NCI-H1092 treated with DMSO at 0.1 percent for 48 hours (cell line): Measurements from ENCODE around the gene VN1R5.
"Not testable (repeated sequence)": the region's sequence is repeated elsewhere in the genome, so short reads cannot be mapped to it uniquely, and the experiment has no call there.

Experiments used
- DNase-seq: peaks from one replicate; lab custom pipeline; 2025; lab: John Stamatoyannopoulos, UW

Gene VN1R5

DNA sequence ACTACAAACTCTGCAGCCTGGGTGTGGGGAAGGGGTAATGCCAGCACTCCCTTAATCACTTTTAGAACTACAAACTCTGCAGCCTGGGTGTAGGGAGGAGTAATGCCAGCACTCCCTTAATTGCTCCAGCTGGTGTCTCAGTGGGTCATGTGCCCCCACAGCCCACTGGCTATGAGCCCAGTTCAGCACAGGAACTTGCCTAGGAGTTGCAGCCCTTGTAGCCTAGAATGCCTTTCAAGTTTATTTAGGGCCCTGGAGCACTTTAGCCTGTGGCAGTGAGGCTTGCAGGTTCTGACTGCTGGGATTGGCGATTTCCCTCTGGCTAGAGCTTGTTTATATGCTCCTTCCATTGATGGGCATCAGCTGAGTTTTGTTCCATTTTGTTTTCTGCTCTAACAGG, 17.1 kb downstream of the VN1R5 start:
- no peak for DNase-seq

DNA sequence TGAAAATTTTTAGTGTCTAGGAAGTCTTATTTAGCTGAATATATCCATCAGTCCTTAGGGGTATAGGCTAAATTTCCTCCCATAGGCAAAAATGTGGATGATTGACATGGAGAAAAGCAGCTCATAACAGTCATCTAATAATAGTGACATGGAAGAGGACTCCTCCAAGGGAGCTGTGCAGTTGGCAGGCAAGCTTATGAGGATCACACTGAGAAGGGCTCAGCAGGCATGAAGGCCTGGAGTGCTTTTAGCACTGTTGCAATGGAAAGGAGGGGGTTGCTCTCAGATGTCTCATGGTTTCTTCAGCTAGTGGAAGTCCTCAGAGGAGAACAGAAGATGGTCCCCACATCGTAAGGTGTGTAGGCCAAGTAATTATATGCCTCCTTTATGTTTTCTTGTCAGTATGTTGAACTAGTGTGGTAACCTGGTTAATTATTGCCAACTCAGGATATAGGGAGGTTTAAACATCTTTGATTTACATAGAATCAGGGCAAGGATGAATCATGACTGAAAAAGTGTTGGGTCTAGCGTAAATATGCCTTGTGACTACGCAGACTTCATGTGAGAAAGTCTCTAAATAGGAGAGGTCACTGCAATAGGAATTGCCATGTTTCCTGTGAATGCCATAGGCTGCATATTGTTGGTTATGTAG, 18.9 kb downstream of the VN1R5 start:
- DNase-seq = no peak

DNA sequence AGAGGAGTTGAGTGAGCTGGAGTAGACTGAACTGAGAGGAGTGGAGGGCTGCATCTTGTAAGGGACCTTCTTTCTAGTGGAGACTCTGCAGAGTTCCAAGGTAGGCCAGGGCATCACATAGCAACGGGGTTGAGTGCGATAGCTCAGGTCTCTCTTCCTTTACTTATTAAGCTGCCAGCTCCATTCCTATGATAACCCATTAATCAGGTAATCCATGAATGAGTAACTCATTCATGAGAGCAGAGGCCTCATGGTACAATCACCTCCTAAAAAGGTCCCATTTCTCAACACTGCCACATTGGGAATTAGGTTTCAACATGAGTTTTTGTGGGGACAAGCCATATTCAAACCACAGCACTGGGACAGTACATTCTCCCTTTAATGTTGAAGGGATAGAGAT, 21.3 kb downstream of the VN1R5 start:
- DNase-seq = no peak

DNA sequence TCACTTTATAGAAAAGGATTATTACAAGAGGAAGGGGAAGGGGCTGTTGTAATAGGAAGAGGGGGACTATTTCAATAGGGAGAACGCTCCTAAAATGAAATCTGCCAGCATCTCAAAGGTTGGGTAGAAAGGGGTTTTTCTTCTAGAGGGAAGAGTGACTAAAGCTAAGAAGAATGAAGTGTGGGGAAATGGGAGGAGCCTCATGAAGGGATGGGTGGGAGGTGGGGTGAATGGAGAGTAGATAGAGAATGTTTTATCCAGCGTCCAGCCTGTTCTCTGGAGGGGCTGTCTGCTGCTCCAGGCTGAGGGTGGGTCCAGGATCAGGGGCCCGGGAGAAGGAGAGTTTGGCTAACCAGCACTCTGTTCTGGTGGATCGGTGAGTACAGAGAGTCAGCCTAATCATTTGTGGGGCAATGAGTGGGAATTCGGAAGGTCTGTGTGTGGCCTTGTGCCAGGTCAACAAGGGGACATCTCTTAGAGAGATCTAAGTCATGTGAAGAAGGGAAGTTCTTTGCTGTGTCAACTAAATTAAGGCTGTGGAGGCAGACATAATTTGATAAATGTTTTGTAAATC, 25.2 kb downstream of the VN1R5 start:
- DNase-seq = no peak

DNA sequence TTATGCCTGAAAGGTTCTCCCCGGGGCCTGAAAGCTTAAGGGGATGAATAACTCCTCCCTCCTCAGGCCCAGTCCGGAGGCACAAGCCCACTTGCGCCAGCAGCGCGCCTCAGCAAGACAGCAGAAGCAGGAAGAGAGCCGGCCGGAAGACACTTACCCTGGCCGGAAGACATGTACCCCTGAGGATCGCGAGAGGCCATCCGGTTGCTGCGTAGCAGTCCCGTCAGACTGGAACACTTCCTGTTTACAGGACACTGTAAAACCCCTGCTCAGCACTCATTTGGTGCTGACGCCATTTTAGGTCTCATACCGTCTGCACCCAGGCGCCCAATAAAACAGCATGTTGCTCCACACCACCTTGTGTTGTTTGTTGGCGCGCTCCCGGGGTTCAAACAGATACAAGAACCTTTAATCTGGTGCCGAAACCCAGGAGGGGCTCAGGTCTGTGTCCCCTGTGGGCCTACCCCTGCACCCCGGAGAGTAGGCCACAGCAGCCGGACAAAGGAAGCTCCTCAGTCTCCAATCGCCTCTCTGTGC, 30.3 kb downstream of the VN1R5 start:
- DNase-seq = no peak

DNA sequence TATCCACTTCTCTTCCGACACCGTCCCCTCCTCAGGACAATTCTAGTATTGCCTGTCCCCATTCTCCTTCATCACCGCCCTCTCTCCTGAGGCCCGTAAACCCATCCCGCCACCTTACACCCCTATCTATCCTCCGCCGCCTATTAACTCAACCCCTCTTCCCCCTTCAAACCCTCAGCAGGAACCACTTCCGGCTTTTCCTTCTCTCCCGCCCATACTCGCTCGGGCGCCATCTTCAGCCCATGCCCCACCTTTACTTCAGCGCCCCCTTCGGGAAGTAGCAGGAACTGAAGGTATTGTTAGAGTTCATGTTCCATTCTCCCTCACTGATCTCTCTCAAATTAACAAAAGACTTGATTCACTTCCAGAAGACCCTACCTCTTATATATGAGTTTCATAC, 31.6 kb downstream of the VN1R5 start:
- DNase-seq = no peak

DNA sequence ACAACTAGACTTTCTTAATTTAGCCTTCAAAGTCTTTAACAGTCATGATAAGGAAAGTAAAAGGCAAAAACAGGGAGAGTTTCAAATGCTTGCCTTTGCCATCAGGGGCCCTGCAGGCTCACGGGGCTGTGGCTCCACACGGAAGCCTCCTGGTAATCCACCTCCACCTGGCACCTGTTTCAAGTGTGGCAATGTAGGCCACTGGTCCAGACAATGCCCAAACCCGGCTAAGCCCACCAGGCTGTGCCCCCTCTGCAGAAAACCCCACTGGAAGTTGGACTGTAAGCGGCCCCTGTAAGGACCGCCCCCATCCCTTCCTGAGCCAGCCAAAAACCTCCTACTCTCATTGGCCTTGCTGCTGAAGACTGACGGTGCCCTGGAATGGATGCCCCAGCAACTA, 32.5 kb downstream of the VN1R5 start:
- DNase-seq = no peak

DNA sequence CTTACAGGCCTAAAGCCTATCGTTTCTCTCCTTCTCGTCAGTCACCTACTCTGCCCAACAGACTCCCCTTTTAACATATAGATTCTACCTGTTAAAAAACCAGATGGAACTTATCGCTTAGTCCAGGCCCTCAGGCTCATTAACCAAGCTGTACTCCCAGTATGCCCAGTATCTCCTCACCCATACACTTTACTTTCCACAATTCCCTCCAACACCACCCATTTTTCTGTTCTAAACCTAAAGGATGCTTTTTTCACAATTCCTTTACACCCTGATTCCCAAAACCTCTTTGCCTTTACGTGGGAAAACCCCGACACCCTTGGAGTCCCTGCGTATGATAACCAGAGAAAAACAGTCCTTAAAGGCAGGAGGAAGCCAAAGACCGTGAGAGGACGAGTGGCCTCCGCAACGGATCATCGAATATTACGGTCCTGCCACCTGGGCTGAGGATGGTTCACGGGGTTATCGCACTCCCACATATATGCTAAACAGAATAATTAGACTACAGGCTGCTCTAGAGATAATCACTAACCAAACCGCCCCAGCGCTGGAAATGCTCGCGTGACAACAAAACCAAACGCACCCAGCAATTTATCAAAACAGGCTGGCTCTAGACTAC, 33.5 kb downstream of the VN1R5 start:
- not testable (repeated sequence) for DNase-seq

DNA sequence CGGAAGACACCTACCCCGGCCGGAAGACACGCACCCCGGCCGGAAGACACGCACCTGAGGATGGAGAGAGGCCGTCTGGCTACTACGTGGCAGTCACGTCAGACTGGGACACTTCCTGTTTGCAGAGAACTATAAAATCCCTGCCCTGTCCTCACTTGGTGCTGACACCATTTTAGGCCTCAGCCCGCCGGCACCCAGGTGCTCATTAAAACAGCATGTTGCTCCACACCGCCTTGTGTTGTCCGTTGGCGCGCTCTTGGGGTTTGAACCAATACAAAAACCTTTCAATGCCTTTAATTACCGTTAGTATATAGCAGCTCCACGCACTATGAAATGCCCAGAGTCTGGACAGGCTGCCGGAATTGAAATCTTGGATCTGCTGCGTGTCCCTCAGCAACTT, 34.7 kb downstream of the VN1R5 start:
- DNase-seq = no peak

DNA sequence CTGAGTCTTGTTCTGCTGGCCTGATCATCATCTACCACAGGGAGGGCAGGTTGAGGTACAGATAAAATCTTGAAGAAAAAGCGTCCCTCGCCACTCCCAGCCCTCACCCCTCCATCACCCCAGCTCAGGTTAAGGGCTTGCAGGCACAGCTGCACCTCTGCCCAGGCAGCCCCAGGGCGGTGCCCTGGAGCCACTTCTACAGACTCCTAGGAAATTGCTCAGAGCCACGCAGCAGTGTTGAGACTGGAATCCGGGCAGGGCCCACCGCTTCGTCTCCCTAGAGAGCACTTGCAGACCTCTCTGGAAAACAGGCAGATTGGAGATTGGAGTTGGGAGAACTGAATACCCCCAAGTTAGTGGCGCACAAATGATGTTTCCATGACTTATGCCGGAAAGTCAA, 35.3 kb downstream of the VN1R5 start:
- no peak for DNase-seq

DNA sequence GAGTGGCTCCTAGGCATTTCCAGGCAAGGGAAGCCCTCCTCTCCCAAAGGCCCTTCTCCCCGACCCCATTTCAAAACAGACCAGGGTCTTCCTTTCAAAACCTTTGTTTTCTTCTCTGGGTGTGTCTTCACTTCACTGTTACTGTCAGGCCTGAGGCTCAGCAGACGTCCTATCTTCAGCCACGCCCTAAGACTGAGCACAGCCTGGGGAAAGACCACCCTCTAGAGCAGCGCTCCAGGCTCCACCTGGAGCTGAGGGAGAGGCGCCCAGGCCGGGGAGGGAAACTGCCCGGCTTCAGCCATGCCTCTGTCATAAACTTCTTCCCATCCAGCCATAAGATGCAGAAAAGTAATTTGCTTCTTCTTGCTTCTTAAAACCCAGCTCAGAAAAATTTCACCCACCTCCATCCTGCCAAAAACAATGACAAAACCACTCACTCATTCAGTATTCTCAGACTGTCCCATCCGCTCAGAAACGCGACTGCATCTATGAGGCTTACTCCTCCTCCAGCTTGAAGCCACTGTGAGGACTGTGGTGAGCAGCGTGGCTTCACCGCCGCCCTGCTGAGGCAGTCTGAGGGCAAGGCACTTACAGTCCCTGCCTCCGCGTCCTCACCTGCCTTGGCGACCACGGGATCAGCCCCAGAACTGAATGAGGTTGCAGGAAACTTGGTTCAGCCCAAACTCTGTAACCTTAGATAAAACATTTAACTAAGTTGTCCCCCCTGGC, 36.1 kb downstream of the VN1R5 start:
- DNase-seq = no peak

DNA sequence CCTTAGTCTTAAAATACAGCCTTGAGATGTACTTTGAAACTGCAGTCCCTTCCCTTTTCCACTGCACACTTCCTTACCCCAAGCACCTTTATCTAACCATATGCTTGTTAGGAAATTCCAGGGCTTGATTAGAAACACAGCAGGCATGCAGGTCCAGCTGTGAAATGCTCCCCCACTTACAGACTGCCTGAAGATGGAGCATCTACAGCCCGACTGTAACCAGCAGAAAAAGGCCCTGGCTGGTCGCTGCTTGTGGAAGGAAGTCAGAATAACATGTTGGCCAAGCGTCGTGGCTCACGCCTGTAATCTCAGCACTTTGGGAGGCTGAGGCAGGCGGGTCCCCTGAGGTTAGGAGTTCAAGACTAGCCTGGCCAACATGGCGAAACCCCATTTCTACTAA, 37.2 kb downstream of the VN1R5 start:
- no peak for DNase-seq

DNA sequence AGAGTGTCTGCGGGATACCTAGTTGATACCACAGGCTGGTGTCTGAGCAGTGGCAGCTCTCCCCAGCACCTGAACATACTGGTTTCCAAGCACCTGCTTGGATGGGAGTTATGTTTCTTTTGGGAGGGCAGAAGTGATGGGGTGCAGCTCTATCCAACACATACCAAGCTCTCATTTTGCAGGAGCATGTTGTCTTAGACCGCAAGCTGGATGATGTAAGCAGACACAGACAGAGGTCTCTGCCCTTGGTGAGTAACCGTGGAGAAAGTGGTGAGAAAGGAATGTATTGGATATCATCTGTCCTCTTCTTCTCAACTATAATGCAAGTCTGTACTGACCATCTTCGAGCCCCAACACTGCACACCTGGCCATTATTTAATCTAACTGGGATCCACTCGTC, 38.4 kb downstream of the VN1R5 start:
- DNase-seq = no peak

DNA sequence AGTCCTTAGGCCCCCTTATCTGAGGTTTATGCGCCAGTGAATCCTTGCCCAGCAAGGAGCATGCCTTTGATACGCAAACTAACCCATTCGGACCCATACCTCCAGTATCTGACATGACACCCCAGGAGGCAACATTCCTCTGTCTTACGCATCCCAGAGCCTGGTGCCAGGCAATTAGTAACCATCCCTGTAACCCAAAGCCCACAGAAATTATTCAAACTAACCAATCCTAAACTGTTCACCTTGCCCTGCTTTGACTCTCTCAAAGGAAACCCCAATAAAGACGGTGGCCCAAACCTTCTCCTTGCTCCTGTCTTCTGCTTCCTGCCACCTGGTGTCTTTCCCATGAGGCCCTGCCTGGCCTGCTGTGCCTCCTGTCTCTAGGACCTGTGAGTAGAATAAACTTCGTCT, 39.4 kb downstream of the VN1R5 start:
- DNase-seq = no peak

DNA sequence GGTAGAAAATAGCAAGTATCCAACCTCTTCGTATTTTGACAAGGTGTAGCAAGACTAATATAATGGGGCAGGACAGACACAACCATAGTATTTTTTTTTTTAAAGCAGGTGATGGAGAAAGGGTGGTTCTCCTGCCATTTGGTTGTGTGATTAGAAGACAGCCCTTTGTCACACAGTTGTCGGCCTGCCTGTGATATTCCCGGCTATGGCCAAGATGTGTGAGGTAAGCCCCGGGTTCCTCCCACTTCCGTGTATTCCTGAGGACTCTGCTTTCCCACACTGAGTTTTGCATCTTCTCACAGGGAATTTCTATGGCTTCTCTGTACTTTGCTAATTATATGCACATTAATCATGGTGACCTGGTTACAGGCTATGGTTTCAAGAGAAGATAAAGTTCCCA, 39.9 kb downstream of the VN1R5 start:
- no peak for DNase-seq

DNA sequence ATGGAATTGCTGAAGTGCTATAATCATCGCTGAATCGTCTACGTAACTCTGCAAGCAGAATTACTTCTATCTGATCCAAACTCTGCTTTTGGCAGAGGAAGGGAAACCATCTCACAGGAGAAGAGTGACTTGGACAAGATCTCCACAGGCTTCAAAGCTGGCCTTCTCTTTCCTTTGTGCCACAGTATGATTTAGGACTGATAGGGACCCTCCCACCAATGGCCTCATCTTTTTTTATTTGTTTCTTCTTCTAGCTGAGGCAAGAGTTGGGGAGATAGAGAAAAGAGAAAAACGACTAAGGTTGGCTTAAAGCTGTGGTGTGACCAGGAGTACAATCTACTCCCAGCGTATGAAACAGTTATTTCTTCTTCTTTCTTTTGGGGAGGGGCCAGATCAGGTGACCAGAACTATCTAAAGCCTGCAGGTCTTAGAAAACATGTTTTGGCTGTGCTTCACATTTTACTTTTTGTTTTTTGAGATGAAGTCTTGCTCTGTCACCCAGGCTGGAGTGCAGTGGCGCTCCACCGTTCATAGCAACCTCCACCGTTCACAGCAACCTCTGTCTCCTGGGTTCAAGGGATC, 40.8 kb downstream of the VN1R5 start:
- DNase-seq = no peak

DNA sequence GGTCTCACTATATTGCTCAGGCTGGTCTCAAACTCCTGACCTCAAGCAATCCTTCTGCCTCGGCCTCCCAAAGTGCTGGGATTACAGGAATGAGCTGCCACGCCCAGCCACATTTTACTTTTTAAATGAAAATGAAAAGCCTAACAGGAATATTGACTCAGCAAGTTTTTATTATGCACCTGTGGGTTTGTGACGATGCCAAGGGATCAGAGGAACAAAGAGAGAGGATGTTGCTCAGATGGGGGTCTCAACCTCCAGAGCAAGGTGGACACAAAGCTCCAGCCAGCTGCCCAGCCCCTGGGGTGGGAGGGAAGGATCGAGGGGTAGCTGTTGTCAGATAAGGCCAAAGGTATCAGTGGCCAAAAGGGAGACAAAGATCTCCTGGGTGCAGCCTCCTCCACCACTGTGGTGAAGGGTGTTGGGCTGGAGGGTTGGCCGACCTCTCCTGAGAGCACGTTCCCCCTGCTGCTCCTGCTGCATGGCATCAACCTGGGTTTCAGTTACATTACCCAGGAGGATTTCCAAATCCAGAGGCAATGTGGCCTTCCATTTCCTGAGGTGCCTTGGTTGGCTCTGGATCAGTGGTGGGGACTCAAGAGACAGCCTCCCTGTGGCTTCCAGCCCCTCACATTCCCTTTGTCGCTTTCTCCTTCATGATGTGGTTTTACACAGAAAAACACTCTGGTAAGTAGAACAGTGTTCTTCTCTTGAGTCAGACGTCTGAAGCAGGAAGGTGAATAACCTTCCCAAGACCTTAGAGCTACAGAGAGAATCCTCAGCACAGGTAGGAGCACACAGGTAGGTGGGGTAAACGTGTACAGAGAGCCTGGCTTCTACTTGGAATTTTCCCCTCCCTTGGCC, 41.6 kb downstream of the VN1R5 start:
- DNase-seq = no peak

DNA sequence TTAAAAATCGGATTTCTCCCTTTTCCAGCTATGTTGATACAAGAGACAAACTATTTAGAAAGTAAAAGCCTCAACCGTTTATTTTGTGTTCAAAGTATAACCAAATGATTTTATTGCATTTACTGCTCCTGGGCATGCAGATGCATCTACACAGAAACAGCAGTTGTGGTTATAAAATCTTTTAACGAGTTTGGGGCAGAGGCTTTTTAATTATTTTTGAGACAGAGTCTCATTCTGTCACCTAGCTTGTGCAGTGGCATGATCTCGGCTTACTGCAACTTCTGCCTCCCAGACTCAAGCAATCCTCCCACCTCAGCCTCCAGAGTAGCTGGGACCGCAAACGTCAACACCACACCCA, 42.2 kb downstream of the VN1R5 start:
- no peak for DNase-seq

DNA sequence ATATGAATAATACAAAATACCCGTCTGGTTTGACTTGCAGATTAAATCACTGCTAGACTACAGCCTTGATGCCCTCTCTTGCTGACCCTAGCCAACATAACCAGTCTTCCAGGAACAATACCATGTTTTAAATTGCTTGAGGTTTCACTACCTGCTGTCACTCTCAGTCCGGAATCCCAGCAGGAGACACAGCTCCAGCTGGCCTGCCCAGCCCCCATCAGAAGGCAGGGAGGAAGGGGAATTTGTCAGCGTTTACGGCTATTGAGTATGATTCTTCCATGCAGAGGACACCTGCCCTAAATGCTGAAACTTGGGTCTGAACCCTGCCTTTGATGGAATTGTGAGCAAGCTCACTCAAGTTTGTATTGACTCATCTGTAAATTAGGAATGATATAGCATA, 42.8 kb downstream of the VN1R5 start:
- no peak for DNase-seq

DNA sequence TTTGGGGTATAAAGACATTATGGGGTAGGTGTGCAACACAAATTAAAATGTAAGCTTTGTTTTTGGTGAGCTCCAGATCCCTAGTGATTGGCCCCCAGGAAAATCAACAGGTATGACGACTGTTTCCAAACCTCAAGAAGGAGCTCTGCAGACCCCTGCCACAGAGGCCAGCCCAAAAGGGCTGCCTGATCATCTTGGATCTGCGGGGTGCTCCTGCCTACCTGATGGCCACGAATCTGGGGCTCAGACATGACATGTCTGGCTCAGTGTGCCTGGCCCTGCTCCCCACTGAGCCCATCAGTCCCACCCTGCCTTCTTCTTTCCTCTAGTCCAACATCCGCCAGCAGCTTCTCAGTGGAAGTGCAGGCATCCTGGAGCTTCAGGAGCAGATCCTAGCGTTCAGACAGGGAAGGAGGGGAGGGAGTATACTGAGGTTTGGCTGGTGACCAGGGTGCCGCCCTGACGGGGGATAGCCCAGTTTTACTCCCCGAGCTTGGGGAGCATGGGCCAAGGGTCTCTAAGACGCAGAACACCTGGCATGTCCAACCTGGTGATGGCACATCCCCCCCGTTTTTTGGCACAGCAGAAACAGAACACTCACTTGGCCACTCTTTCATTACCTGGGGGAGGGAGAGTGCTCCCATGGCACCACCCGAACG, 44.0 kb downstream of the VN1R5 start:
- no peak for DNase-seq

DNA sequence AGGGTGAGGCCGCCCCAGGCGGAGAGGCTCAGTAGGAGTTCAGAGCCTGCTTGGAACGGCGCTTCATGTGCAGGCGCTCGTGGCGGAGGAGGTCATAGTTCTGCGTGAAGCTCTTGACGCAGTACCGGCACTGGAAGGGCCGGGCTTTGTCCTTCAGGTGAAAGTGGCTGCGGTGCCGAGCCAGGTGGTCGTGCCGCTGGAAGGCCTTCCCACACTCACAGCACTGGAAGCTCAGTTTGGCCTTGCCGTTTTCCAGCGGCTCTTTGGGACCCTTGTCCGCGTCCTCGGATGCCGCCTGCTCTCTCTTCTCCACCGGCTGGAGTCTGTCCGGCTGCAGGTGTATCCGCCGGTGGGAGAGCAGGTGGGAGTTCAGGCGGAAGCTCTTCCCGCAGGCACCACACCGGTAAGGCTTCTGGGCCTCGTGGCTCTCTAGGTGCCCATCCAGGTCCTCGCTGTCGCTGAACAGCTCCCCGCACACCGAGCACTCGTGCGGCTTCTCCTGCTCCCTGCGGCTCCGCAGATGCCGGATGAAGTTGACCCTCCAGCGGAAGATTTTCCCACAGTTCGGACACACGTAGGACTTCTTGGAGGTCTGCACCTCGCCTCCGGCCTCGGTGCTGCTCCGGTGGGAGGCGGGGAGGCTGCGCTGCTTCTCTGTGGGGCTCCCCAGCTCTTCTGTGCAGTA, 44.8 kb downstream of the VN1R5 start:
- no peak for DNase-seq
